Large intestine (tissue), 12 donors: Measurements from ENCODE around the gene ALOXE3. TPM values are rescaled to one million over a fixed set of nuclear protein-coding genes. Genes with fewer than 3 reads are reported as not detected.

Experiments used
- DNase-seq, 2 donors: peaks; one replicate each; pipeline versions ENCODE4 v3.0.0 to v3.0.0-alpha.2; 2013
- H3K27ac ChIP-seq: one replicate; pipeline ENCODE4 v1.5.1; 2013; ENCODE audit warnings: low read length
- H3K27me3 ChIP-seq: 2 replicates; pipeline ENCODE4 v1.6.1; 2013; ENCODE audit warnings: low read length; ENCODE audit not compliant: control insufficient read depth, insufficient read depth
- H3K36me3 ChIP-seq: 2 replicates; pipeline ENCODE4 v1.6.1; 2013; ENCODE audit warnings: low read length; ENCODE audit not compliant: control insufficient read depth, insufficient read depth
- H3K4me1 ChIP-seq: one replicate; pipeline ENCODE4 v1.6.1; 2013; ENCODE audit warnings: low read length; ENCODE audit not compliant: control insufficient read depth, insufficient read depth
- H3K4me3 ChIP-seq: one replicate; pipeline ENCODE4 v1.5.1; 2013; ENCODE audit warnings: low read length
- H3K9me3 ChIP-seq: one replicate; pipeline ENCODE4 v1.6.1; 2013; ENCODE audit warnings: mild to moderate bottlenecking, low read depth, low read length, moderate library complexity; ENCODE audit not compliant: control insufficient read depth
- WGBS: methylation state at CpG from one replicate; pipeline ENCODE4 v1.1.5; 2013; ENCODE audit warnings: low lambda C conversion rate; ENCODE audit not compliant: insufficient coverage; 5-methylcytosine and 5-hydroxymethylcytosine counted together
- long read RNA-seq, 11 donors: transcript quantifications; one replicate each; lab custom pipeline, GENCODE V29; 2026
- polyA plus RNA-seq: library from polyadenylated mRNA; unstranded; fragments of 120-200 nt; gene quantifications from one replicate; pipeline ENCODE4 v1.2.1, GENCODE V29; 2013

Gene ALOXE3
- polyA plus RNA-seq = 0.01 TPM
- long read RNA-seq, donor 1 = 0 reads
- long read RNA-seq, donor 2 = 0 reads
- long read RNA-seq, donor 3 = 0 reads
- long read RNA-seq, donor 4 = 0 reads
- long read RNA-seq, donor 5 = 0 reads
- long read RNA-seq, donor 6 = 0 reads
- long read RNA-seq, donor 7 = 0 reads
- long read RNA-seq, donor 8 = 0 reads
- long read RNA-seq, donor 9 = 0 reads
- long read RNA-seq, donor 10 = 0 reads
- long read RNA-seq, donor 11 = 0 reads

GRCh38 chr17:8117980-8118768 lies at the start of gene ALOXE3:
Gene ALOXE3, minus strand, starts transcription at chr17:8118514. Its CDS starts 524 bp downstream, at chr17:8117990.
- Histone ChIP-seq H3K36me3 (no peaks in the 10 kb centered on the region), H3K4me3 (peak within 1 kb of the TSS; percentile 55), H3K4me1 (peaks cover 46% of the 10 kb centered on the region), H3K27ac (peak within 1 kb of the TSS; percentile 71), H3K27me3 (peaks cover 66% of the 10 kb centered on the region), H3K9me3 (peaks cover 4% of the 10 kb centered on the region)
- WGBS = no CpG with 5 or more reads among the region's 33 CpGs
- DNase-seq = peak; percentile 81 to 87

GRCh38 chr17:8167526-8167925 lies 49.2 kb upstream of the ALOXE3 start:
- Histone ChIP-seq H3K36me3 (no peaks in the 10 kb centered on the region), H3K4me3 (no peak overlapping the region), H3K27ac (no peak overlapping the region), H3K27me3 (no peaks in the 10 kb centered on the region), H3K9me3 (no peaks in the 10 kb centered on the region), H3K4me1 (peaks cover 18% of the 10 kb centered on the region)
- no peak for DNase-seq
- 100% methylated on average over 1 of the region's 3 CpGs for WGBS

- Histone ChIP-seq H3K4me3 (no peak overlapping the region), H3K36me3 (no peaks in the 10 kb centered on the region), H3K4me1 (peaks cover 22% of the 10 kb centered on the region), H3K27me3 (no peaks in the 10 kb centered on the region), H3K9me3 (no peaks in the 10 kb centered on the region), H3K27ac (no peak overlapping the region)
- WGBS = no CpG with 5 or more reads among the region's 6 CpGs
- DNase-seq = no peak
Observed at GRCh38 chr17:8166731-8167130, 48.4 kb upstream of the ALOXE3 start.

- Histone ChIP-seq H3K27ac (peak overlapping the region; percentile 63), H3K36me3 (peaks cover 14% of the 10 kb centered on the region), H3K9me3 (no peaks in the 10 kb centered on the region), H3K27me3 (no peaks in the 10 kb centered on the region), H3K4me3 (no peak overlapping the region), H3K4me1 (peaks cover 33% of the 10 kb centered on the region)
- WGBS = no CpG with 5 or more reads among the region's 6 CpGs
- DNase-seq = no peak
Observed at GRCh38 chr17:8164815-8165131, 46.5 kb upstream of the ALOXE3 start.

DNA sequence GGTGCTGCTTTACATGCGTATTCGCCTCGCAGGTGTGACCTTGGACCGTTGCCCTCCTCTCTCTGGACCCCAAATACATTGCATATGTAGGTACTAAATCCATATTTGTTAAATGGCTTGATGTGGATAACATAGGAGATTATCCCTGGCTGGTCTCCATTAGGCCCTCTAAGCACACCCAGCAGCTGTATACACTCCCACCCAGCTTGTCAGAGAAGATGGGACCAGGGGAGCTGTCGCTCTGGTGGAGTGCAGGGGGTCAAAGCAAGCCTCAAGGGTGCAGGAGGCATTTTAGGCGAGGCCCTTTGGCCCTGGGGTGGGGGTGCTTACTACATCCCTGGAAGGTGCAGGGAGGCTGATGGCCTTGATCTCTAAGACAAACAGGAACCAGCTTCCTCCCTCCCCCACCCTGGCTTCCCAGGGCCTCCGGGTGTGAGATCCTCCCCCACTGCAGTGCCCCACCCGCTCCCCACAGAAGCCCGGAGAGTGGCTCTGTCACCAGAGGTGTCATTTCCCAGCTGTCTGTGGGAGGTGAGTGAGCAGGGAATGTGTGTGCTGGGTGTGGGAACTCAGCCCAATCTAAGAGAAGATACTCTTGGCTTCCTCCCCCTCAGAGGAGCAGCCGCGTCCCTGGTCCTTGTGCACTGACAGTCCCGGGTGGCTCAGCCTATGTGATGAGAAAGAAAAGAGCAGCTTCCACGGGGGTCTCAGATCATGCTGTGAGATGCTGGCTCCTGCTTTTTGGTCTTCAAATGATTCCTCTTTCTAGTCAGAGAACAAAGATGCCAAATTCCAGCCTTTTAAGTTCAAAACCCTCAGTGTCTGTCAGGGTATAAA lies 45.9 kb upstream of the ALOXE3 start:
- no CpG with 5 or more reads among the region's 13 CpGs for WGBS
- Histone ChIP-seq H3K36me3 (peaks cover 20% of the 10 kb centered on the region), H3K27ac (peak overlapping the region; percentile 63), H3K9me3 (no peaks in the 10 kb centered on the region), H3K4me3 (no peak overlapping the region), H3K4me1 (peaks cover 33% of the 10 kb centered on the region), H3K27me3 (no peaks in the 10 kb centered on the region)
- peak; percentile 77 to 87 for DNase-seq

DNA sequence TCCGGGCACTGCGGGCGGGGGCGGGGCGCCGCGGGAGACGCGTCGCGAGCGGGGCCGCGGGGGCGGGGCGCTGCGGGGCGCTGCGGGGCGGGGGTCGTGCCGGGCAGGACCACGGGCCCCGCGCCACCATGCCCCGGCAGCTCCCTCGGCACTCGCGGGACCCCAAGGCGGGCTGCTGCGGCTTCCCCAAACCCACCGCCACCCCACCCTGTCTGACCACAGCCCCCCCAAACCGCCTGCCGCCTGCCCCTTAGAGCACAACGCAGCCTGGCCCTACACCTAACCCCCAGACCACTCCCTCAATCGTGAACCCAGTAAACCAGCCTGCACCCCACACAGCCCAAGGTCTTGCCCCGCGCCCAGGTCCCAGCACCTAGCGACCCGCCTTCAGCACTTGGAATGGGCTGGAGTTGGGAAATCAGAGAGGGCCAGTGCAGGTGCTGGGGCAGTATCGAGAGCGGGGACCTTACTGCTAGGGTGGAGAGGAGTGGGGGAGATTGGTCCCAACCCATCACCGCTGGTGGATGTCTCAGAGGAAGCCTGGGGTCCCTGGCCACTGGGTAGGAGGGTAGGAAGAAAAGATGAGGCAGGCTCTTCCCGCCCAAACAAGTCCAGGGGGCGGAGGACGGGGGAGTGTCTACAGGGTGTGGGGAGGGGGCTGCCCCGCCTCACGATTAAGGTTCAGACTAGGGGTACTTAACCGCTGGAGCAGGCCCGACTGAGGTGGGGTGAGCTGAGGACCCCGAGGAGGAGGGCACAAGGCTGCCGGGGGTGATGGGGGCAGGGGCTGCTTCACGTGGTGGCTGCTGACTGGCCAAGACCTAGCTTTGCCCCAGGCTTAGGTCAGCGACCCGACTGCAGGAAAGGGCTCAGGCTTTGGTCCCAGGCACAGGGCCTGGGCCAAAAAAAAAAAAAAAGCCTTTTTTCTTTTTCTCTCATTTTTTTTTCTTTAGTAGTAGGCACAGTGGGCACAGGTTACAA lies 45.0 kb upstream of the ALOXE3 start:
- peaks cover 37% of the 10 kb centered on the region for H3K4me1 ChIP-seq
- peaks cover 20% of the 10 kb centered on the region for H3K36me3 ChIP-seq
- no CpG with 5 or more reads among the region's 55 CpGs for WGBS

DNA sequence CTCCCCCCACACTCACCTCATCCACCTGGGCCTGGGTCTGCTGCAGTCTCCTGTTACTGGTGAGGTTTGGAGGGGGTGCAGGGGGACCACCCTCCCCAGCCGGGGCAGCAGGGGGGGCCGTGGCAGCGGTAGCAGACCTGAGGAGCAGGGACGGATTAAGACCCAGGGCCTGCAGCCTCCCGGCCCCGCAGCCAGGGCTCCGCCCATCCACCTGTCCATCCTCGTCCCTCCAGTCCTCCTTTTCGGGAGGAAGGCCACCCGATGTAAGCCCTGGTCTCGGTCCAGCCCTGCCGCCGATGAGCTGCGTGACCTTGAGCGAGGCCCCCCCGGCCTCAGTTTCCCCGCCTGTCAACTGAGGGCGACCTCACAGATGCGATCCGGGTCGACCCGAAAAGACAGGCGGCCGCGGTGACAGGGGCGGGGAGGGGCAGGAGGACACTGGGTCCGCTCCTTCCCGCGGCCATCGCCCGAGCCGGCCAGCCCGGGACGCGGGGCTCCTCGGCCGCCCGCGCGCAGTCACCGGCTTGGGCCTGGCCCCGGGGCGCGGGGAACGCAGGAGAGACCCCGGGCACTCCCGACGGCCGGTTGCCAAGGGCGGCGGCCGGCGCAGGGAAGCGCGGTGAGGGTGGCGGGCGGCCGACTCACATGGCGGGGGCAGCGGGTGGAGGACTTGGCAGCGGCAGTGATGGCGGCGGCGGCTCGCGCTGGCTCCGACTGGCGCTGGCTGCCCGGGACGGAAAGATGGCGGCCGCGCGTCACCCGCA lies 44.1 kb upstream of the ALOXE3 start, which contains the start of gene VAMP2:
VAMP2 (minus strand) TSS at position 716 of the 764 bp plus-strand sequence; CDS start at position 647, 69 bp downstream.
- WGBS = no CpG with 5 or more reads among the region's 75 CpGs
- Histone ChIP-seq H3K36me3 (peaks cover 20% of the 10 kb centered on the region), H3K27me3 (no peaks in the 10 kb centered on the region), H3K4me1 (peaks cover 39% of the 10 kb centered on the region), H3K4me3 (peak within 1 kb of the TSS; percentile 96), H3K9me3 (no peaks in the 10 kb centered on the region), H3K27ac (peak within 1 kb of the TSS; percentile 73)
- DNase-seq = peak in 1 of 2 donors; percentile 79

More for the DNA sequence above, 45.0 kb upstream of the ALOXE3 start:
- Histone ChIP-seq H3K9me3 (no peaks in the 10 kb centered on the region), H3K27me3 (no peaks in the 10 kb centered on the region), H3K4me3 (peak overlapping the region; percentile 96), H3K27ac (peak overlapping the region; percentile 63)
- peak in 1 of 2 donors; percentile 63 for DNase-seq

DNA sequence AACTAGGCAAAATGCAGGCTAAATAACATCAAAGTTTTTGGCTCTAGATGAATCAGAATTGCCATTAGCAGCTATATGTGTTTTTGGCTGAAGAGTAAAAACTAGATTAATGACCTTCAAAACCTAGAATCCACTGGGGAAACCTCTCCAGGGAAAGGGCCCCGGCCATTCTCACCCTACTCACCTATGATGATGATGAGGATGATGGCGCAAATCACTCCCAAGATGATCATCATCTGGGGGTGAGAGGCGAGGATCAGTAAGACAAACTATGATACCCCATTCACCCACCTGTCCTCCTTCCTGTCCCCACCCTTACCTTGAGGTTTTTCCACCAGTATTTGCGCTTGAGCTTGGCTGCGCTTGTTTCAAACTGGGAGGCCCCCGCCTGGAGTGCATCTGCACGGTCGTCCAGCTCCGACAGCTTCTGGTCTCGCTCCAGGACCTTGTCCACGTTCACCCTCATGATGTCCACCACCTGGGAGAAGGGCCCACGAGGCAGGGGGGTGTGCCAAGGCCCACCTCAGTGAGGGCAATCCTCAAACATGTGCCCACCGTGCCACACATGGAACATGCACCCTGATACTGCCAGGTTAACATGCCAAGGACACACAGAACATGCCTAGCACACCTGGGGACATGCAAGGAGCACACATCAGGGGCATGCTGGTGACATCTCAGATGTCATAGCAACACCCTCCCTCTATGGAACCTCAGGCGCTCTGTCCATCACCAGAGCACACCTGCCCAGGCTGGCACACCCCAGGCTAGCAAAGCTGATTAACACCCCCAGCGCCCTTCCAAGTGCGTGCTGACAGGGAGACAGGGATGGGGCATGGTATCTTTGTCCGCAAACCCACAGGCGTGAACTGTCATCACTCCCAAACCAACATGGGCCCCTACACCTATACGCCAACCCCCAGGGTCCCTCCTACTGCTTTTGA lies 43.2 kb upstream of the ALOXE3 start:
- H3K27me3 ChIP-seq = no peaks in the 10 kb centered on the region
- no CpG with 5 or more reads among the region's 19 CpGs for WGBS
- H3K27ac ChIP-seq = peak overlapping the region; percentile 73
- no peaks in the 10 kb centered on the region for H3K9me3 ChIP-seq
- DNase-seq = no peak
- H3K4me1 ChIP-seq = peaks cover 42% of the 10 kb centered on the region
- H3K36me3 ChIP-seq = peaks cover 20% of the 10 kb centered on the region
- peak overlapping the region; percentile 96 for H3K4me3 ChIP-seq
